MM.1S (cell line): Measurements from ENCODE around the gene WDFY4.

Experiments
- CTCF ChIP-seq: fragments of 300-600 bp; sonication (generic); IDR thresholded peaks from 2 replicates; pipeline ENCODE4 v1.5.1; 2016; ENCODE audit warnings: antibody characterized with exemption, low read length, mixed read lengths
- EZH2 ChIP-seq: fragments of 300-600 bp; sonication (generic); optimal IDR thresholded peaks from 2 replicates; pipeline ENCODE3; 2017; ENCODE audit warnings: low read depth, mild to moderate bottlenecking, antibody characterized with exemption, low read length, mixed read lengths
- EZH2phosphoT487 ChIP-seq: fragments of 300-600 bp; sonication (generic); IDR thresholded peaks from 2 replicates; pipeline ENCODE4 v1.6.1; 2018; ENCODE audit warnings: antibody characterized with exemption, low read length

GRCh38 chr10:48768926-48769325 is 84.3 kb downstream of the WDFY4 start:
- TF ChIP-seq CTCF (no peak), EZH2phosphoT487 (no peak), EZH2 (no peak)
